Activated naive CD4-positive, alpha-beta T cell treated with anti-CD3 and anti-CD28 coated beads, Interleukin-2, amount 50 U/mL, for 72 hours (primary cell): Measurements from ENCODE around the gene RARRES2. TPM values are rescaled to one million over a fixed set of nuclear protein-coding genes. Genes with fewer than 3 reads are reported as not detected.
"Not testable (repeated sequence)": the region's sequence is repeated elsewhere in the genome, so short reads cannot be mapped to it uniquely, and the experiment has no call there.

Source experiments
- ATAC-seq, 2 donors: fragments of 150-1000 bp; cut with Tn5 transposase; 2 replicates each; pipeline ENCODE4 v1.10.0; 2021; ENCODE audit warnings: mild to moderate bottlenecking in 2 of 2, moderate library complexity in 2 of 2
- DNase-seq, 2 donors: peaks; one replicate each; pipeline ENCODE4 v3.0.0; 2021 to 2022; ENCODE audit warnings: low spot score in 2 of 2
- H3K27ac Mint-ChIP-seq, 2 donors: one replicate each; pipeline ENCODE4 v1.8.0; 2022; ENCODE audit warnings: mild to moderate bottlenecking in 2 of 2, mixed read lengths in 2 of 2
- H3K36me3 Mint-ChIP-seq, 2 donors: one replicate each; pipeline ENCODE4 v1.8.0; 2022; ENCODE audit warnings: mixed read lengths in 2 of 2
- H3K9me3 Mint-ChIP-seq, 2 donors: one replicate each; pipeline ENCODE4 v1.8.0; 2022; ENCODE audit warnings: mixed read lengths in 2 of 2
- total RNA-seq, 2 donors: library from RNA; stranded (reverse); gene quantifications; one replicate each; pipeline ENCODE4 v1.2.3, GENCODE V29; 2022

RARRES2 gene
- total RNA-seq, result under 1 TPM in 1 of 2 donors, not detected in 1; 0.12 TPM

DNA sequence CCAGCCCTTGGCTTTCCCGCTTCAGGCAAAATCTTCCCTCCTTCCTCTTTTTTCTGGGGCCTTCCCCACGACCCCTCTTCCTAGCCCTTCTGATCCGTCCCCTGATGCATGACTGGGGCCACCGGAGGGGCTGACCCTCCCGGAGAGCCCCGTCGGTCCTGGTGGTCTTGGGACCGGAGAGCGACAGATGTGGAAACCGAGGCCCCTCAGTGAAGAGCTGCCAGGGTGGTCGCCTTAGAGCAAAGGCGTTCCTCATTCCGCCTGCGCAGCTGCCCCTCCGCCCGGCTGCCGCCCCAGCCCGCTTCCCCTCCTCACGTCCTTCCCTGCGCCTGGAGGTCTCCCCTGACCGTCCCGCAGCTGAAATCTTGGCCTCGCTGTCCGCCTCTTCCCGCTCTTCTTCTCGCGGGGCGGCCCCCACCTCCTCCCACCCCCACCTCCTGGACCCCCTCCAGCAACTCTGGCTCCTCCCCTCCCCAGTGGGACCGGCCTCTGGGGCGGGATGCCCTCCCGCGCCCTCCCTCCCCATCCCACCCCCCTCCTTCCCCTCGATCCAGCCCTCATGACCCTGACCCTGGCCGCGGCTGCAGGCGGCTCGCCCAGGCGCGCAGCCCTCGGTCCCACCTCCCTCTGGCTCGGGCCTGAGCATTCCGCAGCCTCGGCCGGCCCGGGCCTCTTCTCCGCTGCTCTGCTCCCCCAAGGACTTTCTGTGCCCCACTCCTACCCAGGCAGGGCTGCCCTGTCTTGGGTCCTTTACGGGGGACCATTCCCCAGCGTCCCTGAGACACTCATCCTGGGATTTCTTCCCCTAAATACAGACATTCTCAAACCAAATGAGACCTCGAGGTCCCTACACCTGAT, at the start of gene RARRES2:
RARRES2 (minus strand) TSS at position 367 of the 858 bp plus-strand sequence. CDS start 1,020 bp downstream, outside the sequence.
- no peak for DNase-seq
- Mint-ChIP-seq H3K36me3 (peaks cover 0 to 7% of the 10 kb centered on the region in 2 donors), H3K9me3 (peaks cover 0 to 9% of the 10 kb centered on the region in 2 donors), H3K27ac (no peak within 1 kb of the TSS)
- ATAC-seq, result no peak

DNA sequence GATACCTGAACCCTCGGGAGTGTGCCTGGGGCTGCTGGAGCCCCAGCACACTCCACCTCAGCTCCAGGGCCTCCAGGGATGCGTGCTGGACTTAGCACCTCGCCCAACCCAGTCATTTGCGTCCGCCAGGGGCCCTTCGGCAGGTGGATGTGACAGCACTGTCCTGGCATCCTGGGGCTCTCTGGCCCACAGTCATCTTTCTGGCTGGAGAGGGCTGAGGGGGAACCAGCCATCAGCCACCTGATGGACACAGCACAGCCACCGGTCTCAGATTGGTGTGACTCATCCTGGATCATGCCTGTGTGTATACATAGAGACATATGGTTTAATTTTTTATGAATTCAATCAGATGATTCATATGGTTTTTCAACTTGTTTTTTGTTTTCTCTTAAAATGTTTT, 48.8 kb upstream of the RARRES2 start:
- DNase-seq, result no peak
- Mint-ChIP-seq H3K27ac (no peak overlapping the region), H3K9me3 (no peaks in the 10 kb centered on the region), H3K36me3 (no peaks in the 10 kb centered on the region)
- ATAC-seq, result peak in 1 of 2 donors; percentile 29

DNA sequence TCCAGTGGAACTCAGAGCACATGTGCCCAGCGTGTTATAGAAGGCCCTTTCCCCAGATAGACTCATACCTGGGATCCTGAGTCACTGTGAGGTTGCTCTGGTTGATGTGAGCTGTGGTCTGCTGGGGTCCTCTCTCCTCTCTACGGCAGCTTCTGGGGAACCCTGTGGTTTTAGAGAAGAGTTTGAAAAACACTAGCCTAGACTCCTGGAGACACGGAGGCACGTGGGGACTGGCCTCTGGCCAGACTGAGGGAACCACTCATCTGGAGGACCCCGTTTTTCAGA, 48.0 kb upstream of the RARRES2 start:
- no peaks in the 10 kb centered on the region for H3K9me3 Mint-ChIP-seq
- DNase-seq (no peak), ATAC-seq (peak; percentile 35 to 62)
- H3K27ac Mint-ChIP-seq, result peak overlapping the region in 1 of 2 donors; percentile 60
- H3K36me3 Mint-ChIP-seq, result no peaks in the 10 kb centered on the region

DNA sequence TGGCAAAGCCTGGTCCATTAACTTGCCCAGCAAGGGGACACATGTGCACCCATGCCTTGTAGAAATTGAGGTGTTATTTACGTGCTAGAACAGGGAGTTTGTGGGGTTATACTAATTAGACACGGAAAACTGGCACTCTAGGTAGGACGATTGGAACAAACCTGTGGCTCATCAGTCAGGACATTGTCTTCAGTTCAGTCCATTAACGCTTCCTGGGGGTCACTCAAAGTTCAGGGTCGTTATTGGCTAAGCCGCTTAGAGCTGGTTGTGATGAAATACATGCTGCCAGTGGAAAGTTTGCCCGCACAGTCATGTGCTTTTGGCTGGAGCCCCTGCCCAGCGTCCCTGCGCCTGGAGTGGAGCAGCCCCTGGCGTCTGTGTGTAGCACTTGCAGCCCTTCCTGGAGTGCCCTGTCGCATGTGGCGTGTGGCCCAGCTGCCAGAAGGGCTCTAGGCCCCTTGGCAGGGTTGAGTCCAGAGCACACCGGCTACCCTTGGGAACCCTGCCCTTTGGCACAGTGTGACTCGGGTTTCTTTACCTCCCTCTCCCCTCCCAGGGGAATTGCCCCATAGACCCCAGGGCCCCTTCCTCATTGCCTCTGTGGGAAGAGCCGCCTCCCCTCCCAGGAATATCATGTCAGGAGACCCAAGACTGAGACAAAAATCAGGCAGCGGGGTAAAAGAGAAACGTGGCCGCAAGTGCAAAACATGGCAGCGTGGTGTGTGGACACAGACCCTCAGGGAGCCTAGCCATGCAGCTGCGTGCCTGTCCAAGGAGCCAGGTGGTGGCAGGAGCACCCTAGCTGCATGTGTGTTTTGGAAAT, 47.5 kb upstream of the RARRES2 start:
- peak in 1 of 2 donors; percentile 14 for ATAC-seq
- Mint-ChIP-seq H3K9me3 (no peaks in the 10 kb centered on the region), H3K36me3 (no peaks in the 10 kb centered on the region), H3K27ac (no peak overlapping the region)
- no peak for DNase-seq

DNA sequence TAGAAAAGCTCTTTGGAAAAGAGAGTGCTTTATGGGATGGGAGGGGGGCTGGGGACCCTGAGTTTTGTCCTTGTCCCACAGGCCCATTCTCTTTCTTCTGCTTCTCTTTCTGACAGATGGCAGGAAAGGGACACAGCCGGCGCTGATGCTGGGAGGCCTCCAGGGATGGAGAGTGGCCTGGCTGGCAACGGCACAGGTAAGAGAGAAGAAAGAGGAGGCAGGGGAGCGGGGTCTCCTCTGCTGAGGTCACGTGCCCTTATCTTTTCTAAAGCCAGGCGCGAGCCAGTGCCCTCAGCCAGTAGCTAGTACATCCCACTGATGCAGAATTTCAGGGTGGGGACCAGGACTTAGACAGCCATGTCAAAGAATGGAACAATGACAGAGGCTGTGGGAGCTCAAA, 46.9 kb upstream of the RARRES2 start:
- DNase-seq (no peak), ATAC-seq (no peak)
- no peak overlapping the region for H3K27ac Mint-ChIP-seq
- H3K36me3 Mint-ChIP-seq, result no peaks in the 10 kb centered on the region
- H3K9me3 Mint-ChIP-seq, result no peaks in the 10 kb centered on the region

DNA sequence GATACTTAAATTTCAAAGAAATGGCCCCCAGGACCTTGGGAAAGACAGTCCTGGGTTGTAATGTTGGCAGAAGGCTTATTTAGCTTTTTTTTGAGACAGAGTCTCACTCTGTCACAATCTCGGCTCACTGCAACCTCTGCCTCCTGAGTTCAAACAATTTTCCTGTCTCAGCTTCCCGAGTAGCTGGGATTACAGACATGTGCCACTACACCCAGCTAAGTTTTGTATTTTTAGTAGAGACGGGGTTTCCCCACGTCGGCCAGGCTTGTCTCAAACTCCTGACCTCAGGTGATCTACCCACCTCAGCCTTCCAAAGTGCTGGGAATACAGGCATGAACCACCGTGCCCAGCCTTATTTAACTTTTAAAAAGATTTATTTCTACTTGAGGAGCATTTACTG, 44.5 kb upstream of the RARRES2 start:
- not testable (repeated sequence) for DNase-seq, ATAC-seq, H3K27ac Mint-ChIP-seq, H3K9me3 Mint-ChIP-seq, H3K36me3 Mint-ChIP-seq

DNA sequence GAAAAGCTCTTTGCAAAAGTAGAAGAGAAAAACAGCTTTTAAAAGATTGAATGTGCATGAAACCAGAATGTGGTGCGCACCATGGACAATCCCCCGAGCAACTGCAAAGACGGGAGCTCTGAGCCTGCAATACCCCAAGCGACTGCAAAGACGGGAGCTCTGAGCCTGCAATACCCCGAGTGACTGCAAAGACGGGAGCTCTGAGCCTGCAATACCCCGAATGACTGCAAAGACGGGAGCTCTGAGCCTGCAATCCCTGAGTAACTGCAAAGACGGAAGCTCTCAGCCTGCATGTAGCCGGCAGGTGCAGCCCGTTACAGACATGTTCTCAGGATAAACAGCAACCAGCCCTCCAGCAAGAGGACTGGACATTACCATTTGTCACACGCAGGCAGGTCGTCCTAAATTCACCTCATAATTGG, 43.9 kb upstream of the RARRES2 start:
- Mint-ChIP-seq H3K9me3 (no peaks in the 10 kb centered on the region), H3K36me3 (no peaks in the 10 kb centered on the region), H3K27ac (no peak overlapping the region)
- DNase-seq (peak in 1 of 2 donors; percentile 25), ATAC-seq (no peak)

DNA sequence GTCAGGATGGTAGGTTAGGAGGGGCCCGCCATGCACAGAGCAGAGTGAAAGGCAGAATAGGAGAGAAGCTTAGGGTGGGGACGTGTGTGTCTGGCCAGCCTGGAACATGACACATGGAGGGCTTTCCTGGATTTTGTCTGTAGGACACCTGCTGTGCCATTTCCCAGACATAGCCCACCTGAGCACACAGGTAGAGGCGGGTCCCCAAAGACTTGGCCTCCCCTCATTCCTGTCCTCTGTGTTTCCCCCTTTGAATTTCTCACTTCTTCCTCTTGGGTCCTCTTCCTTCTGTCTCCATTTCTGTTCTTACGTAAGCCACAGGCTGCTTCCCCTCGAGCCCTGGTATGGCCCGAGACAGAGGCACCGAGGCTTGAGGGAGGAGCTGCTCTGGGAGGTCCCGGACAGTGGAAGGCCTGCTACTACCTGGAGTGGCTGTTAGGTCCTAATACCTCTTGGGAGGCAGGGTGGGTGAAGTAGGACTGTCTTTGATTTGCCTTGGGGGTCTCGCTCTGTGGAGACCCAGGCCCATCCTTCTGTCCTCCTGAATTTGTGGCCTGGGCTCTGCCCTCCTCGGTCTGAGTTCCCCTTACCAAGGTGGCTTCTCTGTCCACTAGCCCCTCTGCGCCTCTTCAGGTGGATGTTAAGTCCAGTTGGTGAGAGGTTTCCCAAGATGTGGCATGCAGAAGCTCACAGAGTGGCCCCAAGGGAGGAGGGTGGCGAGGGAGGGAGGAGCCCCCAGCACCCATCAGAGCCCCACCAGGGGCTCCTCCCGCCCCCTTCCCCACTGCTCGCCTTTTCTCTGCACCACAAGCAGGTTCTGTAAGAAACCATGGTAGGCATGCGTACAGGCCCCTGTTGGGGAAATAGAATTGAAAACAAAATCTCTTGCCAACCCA, 43.2 kb upstream of the RARRES2 start:
- peak in 1 of 2 donors; percentile 47 for DNase-seq
- ATAC-seq, result no peak
- Mint-ChIP-seq H3K36me3 (peaks cover 0 to 4% of the 10 kb centered on the region in 2 donors), H3K9me3 (no peaks in the 10 kb centered on the region), H3K27ac (no peak overlapping the region)

DNA sequence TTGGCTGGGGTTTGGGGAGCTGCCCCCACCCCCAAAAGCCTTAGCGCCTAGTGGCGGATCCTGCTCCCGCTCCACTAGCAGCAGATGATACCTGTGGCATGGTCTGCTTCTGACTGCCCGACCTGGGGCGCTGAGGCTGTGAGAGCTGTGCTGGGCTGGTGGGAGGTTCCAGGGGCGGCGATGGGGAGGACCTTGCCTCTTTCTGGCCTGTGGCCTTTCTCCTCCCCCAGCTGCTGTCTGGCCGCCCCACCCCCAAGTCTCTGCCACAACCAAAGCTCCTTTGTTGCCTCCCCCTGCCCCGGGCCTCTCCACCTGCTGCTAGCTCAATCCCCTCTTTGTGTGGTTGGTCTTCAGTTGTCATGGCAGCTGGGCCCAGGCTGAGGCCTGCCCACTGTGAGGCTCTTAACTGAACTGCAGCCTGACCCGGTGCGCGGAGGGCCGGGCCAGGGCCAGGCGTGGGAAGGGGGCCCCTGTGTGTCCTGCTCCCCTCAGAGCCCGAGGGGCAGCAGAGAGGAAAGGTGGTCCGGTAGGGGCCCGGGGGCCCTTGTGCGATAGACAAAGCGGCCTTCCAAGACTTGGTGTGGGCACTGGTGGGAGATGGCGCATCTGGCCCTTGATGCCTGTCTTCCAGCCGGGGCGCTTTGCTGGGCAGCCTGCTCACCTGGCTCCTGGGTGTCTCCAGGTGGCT, 42.4 kb upstream of the RARRES2 start:
- Mint-ChIP-seq H3K27ac (peak overlapping the region in 1 of 2 donors; percentile 31), H3K9me3 (no peaks in the 10 kb centered on the region), H3K36me3 (peaks cover 0 to 5% of the 10 kb centered on the region in 2 donors)
- DNase-seq (peak in 1 of 2 donors; percentile 41), ATAC-seq (no peak)

DNA sequence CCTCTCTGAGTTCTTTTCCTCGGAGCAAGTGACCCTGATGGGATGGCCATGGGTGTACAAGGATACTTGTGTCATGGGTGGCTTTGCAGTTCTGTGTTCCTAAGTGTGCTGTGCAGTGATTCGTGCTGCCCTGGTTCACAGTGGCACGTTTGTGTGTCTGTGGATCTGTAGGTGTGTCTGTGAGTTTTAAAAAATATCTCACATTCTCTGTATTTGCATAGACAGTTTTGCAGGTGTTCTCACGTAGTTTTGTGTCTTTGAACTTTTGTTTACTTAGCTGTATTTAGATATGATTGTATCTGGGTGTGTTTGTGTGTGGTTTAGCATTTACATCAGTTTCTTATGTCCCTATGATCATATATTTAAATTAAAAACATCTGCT, 41.4 kb upstream of the RARRES2 start:
- peak overlapping the region in 1 of 2 donors; percentile 31 for H3K27ac Mint-ChIP-seq

DNA sequence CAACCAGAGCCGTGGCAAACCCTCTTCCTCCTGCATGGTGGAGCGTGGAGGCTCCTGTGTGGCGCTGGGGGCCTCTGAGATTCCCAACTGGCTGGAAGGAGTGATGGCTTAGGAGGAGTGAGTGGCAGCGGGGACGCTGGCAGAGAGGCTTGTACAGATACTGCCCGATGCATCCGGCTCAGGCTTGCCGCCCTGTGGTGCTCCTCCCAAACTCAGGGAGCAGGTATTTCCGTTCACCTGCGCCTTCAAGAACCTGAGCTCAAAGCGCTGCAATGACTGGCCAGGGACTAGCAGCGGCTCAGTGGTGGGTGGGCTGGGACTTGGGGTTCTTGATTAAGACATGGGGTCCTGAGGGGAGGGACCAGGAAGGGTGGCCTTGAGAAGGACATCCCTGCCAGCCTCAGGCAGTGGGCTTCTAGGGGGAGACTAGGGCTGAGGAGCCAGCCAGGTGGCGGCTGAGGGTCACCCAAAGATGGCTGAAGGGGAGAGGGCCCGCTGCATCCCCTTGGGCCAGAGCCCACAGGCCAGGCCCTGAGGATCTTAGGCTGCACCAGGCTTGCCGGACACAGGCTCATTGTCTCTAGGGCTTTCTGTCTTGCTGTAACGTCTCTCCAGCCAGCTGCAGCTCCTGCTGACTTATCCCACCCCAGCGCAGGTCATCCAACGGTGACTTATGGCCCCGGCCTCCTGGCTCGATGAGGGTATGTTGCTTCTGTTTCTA, 40.9 kb upstream of the RARRES2 start:
- Mint-ChIP-seq H3K9me3 (no peaks in the 10 kb centered on the region), H3K36me3 (peaks cover 0 to 5% of the 10 kb centered on the region in 2 donors), H3K27ac (no peak overlapping the region)
- DNase-seq (no peak), ATAC-seq (no peak)

More for the DNA sequence above, 41.4 kb upstream of the RARRES2 start:
- no peaks in the 10 kb centered on the region for H3K9me3 Mint-ChIP-seq
- H3K36me3 Mint-ChIP-seq, result peaks cover 0 to 5% of the 10 kb centered on the region in 2 donors
- ATAC-seq, result no peak
- no peak for DNase-seq

DNA sequence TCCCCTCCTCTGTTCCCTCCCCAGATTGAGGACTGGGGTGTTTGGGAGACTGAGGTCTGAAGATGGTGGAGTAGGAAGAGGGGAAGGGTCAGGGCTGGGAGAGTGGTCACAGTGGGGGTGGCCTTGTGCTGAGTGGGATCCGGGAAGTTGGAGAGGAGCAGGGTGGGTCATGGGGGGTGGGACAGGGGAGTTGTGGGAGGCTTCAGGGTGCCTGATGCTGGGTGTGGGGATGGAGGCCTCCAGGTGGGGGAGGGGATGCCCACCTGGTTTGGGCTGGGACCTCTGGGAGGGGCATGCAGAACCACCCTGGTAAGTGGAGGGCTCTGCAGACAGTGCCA, 40.3 kb upstream of the RARRES2 start:
- Mint-ChIP-seq H3K27ac (no peak overlapping the region), H3K36me3 (peaks cover 0 to 5% of the 10 kb centered on the region in 2 donors), H3K9me3 (no peaks in the 10 kb centered on the region)
- ATAC-seq (no peak), DNase-seq (peak in 1 of 2 donors; percentile 41)

DNA sequence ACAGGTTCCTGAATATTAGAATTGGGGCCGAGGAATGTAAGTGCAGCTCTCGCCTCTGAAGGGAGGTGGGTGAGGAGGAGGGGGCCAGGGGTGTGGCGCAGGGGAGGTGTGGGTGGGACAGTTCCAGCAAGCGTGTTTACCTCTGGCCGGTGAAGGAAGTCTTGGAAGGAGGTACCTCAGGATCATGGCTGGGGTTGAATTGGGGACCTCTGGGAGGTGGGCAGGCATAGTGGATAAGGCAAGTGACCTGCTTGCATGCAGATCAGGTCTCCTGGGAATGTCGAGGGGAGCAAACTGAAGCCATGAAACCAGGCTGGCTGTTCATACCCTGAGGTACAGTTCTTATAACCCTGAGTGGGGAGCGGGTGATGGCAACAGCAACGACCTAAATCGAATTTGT, 39.7 kb upstream of the RARRES2 start:
- ATAC-seq (no peak), DNase-seq (peak in 1 of 2 donors; percentile 39)
- H3K36me3 Mint-ChIP-seq, result peaks cover 0 to 5% of the 10 kb centered on the region in 2 donors
- H3K27ac Mint-ChIP-seq, result no peak overlapping the region
- no peaks in the 10 kb centered on the region for H3K9me3 Mint-ChIP-seq

DNA sequence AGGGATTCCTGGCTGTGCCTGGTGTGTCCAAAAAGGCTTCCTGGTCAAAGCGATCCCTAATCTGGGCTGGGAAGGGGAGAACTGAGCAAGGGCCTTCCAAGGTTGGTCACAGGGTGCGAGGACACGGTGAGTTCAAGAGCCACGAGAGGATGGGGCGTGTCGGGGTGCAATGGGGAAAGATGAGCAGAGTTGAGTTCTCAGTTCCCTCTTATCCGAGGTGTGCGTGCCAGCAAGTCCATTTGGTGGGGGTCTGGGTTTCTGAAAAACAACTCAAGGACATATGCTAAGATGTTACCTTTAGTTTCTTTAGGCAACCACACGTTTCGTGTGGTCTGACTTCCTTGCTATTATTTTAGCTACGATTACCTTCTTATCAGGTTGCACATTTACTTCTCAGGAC, 39.0 kb upstream of the RARRES2 start:
- no peaks in the 10 kb centered on the region for H3K9me3 Mint-ChIP-seq
- ATAC-seq (no peak), DNase-seq (no peak)
- peaks cover 0 to 5% of the 10 kb centered on the region in 2 donors for H3K36me3 Mint-ChIP-seq
- peak overlapping the region in 1 of 2 donors; percentile 88 for H3K27ac Mint-ChIP-seq
